WERI-Rb-1 (cell line): ENCODE data around the gene TTLL10.

Experiments used
- DNase-seq: peaks from one replicate; pipeline ENCODE4 v3.0.0-alpha.2; 2020
- H3K27ac ChIP-seq: fragments of 250-450 bp; sonication (Bioruptor Pico); 2 replicates; pipeline ENCODE4 v1.5.1; 2020; ENCODE audit warnings: mild to moderate bottlenecking, moderate library complexity
- H3K27me3 ChIP-seq: fragments of 250-450 bp; sonication (Bioruptor Pico); 2 replicates; pipeline ENCODE4 v1.5.1; 2021; ENCODE audit warnings: mild to moderate bottlenecking, low read depth, moderate library complexity; ENCODE audit not compliant: insufficient read depth, severe bottlenecking
- H3K36me3 ChIP-seq: fragments of 250-450 bp; sonication (Bioruptor Pico); 2 replicates; pipeline ENCODE4 v1.5.1; 2020; ENCODE audit warnings: mild to moderate bottlenecking, moderate library complexity
- H3K4me3 ChIP-seq: 2 replicates; pipeline ENCODE4 v1.5.1; 2011; ENCODE audit warnings: low read depth, mild to moderate bottlenecking, control low read depth, low read length
- H3K9me3 ChIP-seq: fragments of 250-450 bp; sonication (Bioruptor Pico); 2 replicates; pipeline ENCODE4 v1.5.1; 2021; ENCODE audit warnings: mild to moderate bottlenecking, moderate library complexity; ENCODE audit not compliant: severe bottlenecking
- CTCF ChIP-seq: IDR thresholded peaks from 2 replicates; pipeline ENCODE4 v1.5.1; 2011; ENCODE audit warnings: low read depth, mild to moderate bottlenecking, control low read depth, inconsistent platforms, low read length

The TTLL10 gene

DNA sequence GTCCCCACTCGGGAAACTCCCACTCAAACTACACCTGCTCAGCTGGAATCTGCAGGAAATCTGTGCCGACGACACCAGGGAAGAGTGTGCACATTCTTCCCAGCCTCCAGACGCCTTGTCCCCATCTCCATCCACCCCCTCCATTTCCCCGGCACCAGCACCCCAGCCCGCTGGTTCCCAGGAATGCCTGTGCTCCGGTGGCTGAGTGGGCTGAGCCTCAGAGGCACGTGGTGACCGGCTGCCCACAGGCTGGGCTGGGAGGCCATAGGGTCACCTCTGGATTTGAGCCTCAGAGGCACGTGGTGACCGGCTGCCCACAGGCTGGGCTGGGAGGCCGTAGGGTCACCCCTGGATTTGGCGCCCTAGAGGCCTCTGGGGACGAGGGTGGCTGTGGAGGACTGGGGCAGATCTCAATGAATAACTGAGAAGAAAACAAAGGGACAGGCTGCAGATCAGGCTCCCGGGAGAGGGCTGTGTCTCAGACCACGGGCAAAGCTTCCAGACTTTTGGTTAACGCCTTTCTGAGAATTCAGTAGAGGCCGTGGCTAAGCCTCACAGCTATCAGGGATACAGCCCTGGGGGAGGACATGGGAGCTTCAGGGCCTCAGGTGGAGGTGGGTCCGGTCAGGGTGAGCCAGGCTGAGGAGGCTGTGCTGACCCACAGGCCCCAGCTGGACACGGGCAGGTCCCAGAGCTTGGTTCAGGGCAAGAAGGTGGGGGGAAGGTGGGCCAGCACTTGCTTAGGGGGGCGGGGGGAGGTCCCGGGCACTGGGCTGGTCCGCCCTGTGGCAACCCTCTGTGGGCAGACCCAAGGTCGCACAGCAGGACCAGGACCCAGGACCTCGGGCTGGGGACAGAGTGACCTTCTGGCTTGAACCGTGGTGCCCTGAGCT is 17.3 kb upstream of the TTLL10 start:
- H3K4me3 ChIP-seq: no peak overlapping the region
- no peaks in the 10 kb centered on the region for H3K27me3 ChIP-seq
- TF ChIP-seq CTCF: no peak
- peaks cover 12% of the 10 kb centered on the region for H3K9me3 ChIP-seq
- DNase-seq: no peak
- no peaks in the 10 kb centered on the region for H3K36me3 ChIP-seq
- H3K27ac ChIP-seq: no peak overlapping the region

GRCh38 chr1:1157033-1157365 is 16.7 kb upstream of the TTLL10 start:
- H3K4me3 ChIP-seq: no peak overlapping the region
- TF ChIP-seq CTCF: no peak
- H3K27me3 ChIP-seq: no peaks in the 10 kb centered on the region
- DNase-seq: no peak
- peaks cover 8% of the 10 kb centered on the region for H3K9me3 ChIP-seq
- no peak overlapping the region for H3K27ac ChIP-seq
- H3K36me3 ChIP-seq: no peaks in the 10 kb centered on the region

- Histone ChIP-seq H3K9me3 (peaks cover 8% of the 10 kb centered on the region), H3K27ac (no peak overlapping the region), H3K36me3 (no peaks in the 10 kb centered on the region), H3K4me3 (no peak overlapping the region), H3K27me3 (no peaks in the 10 kb centered on the region)
- TF ChIP-seq CTCF: no peak
- no peak for DNase-seq
These were observed 16.2 kb upstream of the TTLL10 start for GRCh38 chr1:1157426-1157913.

DNA sequence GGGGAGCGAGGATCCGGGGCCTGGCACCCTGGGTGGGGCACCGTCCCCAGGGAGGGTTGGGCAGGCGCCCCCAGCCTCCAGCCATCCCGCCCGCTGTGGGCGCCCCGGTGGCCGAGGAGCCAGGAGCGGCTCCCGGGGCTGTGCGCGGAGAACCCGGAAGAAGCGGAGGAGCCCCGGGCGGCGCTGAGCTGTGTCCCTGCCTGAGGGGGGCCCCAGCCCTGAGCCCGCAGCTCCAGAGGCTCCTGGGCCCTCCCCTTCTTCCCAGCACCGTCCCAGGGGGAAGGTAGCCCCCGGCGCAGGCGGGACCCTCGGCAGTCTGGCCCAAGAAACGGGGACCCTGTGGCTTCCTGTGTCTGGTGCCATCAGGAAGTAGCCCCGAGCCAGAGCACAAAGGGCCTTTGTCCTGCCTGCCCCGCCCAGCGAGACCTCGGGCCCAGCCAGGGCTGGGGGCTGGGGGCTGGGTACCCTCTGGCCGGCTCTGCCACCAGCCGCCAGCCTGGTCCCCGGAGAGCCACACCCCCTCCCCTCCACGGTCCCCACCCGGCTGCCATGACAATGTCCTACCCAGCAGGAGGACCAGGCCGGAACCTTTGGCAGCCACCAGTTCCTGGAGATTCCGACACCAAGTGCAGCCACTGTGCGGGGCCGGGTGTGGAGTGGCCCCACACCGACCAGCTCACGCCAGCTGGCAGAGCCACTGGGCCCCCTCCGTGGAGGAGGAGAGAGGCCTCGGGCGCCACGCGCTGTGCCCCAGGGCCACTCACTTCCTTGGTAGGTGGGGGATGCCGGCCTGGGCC is 15.6 kb upstream of the TTLL10 start:
- Histone ChIP-seq H3K36me3 (no peaks in the 10 kb centered on the region), H3K27me3 (no peaks in the 10 kb centered on the region), H3K4me3 (no peak overlapping the region), H3K27ac (no peak overlapping the region), H3K9me3 (peaks cover 8% of the 10 kb centered on the region)
- no peak for TF ChIP-seq CTCF
- DNase-seq: no peak

DNA sequence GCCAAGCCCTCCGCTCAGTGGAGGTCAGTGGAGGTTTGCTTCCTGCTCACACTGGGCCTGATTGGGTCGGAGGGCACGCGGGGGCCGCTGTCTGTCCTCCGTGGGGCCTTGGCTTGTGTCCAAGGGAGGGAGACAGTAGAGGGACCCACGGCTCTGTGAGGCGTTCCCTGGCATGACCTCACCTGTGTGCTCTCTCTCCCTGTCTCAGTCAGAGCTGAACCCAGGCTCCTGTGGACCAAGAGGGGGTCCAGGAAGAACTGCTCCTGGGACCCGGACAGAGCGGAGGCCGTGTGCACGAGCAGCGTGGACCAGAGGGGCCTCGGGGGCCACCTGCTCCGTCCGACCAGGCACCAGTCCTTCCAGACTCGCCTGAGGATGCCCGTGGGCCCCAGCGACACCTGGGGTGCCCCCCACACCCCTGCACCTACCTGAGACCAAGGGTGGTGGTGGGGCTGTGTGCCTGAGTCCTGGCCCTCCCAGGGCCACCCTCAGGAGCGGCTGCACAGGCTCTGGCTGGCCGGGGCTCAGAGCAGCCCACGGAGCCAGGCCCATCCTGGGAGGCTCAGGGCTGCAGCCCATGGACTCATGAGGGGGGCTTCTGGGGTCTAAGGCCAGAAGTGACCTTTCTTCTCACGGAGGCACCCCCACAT is 13.3 kb upstream of the TTLL10 start:
- H3K27me3 ChIP-seq: no peaks in the 10 kb centered on the region
- no peak overlapping the region for H3K4me3 ChIP-seq
- no peaks in the 10 kb centered on the region for H3K9me3 ChIP-seq
- no peaks in the 10 kb centered on the region for H3K36me3 ChIP-seq
- DNase-seq: no peak
- no peak for TF ChIP-seq CTCF
- no peak overlapping the region for H3K27ac ChIP-seq
